Prostate gland (tissue), 2 donors: Measurements from ENCODE around the gene PIM3.

Source experiments
- CTCF ChIP-seq, 4 experiments: fragments of 200-600 bp in 2 of 4; fragments of 450-650 bp in 2 of 4; sonication (generic) in 2 of 4; IDR thresholded peaks; 1 replicate in 3 of 4; 2 replicates in 1 of 4; pipeline ENCODE4 v1.5.1; 2016 to 2019; ENCODE audit warnings: antibody characterized with exemption in 4 of 4, mild to moderate bottlenecking in 2 of 4, moderate library complexity in 2 of 4
- POLR2A ChIP-seq: fragments of 450-650 bp; IDR thresholded peaks from one replicate; pipeline ENCODE4 v1.6.1; 2016; ENCODE audit warnings: antibody characterized with exemption, mild to moderate bottlenecking
- POLR2AphosphoS5 ChIP-seq: sonication (generic); formaldehyde crosslinking; IDR thresholded peaks from one replicate; pipeline ENCODE4 v1.6.1; 2017; ENCODE audit warnings: antibody characterized with exemption

GRCh38 chr22:49967706-49968208, 7.2 kb downstream of the PIM3 start:
- TF ChIP-seq CTCF (IDR thresholded peaks at IDR 0.05) (no peak), POLR2A (no peak), POLR2AphosphoS5 (no peak)
